ENCODE measurements around the gene ZNF519. TPM values are rescaled to one million over a fixed set of nuclear protein-coding genes. Genes with fewer than 3 reads are reported as not detected.
A peak's percentile ranks its signal among the peaks of the same experiment; 100 is the strongest.
"Not testable (repeated sequence)": the region's sequence is repeated elsewhere in the genome, so short reads cannot be mapped to it uniquely, and the experiment has no call there.

Gene ZNF519
- 9.5 TPM for polyA plus RNA-seq (2013, experiment 1 of 2)
- 12.1 TPM for polyA plus RNA-seq (2013, experiment 2 of 2)

GRCh38 chr18:14132271-14132700, at the start of gene ZNF519:
ZNF519 (minus strand) TSS chr18:14132435; CDS start chr18:14132277, 158 bp downstream.
- H3K9me3 ChIP-seq (ENCODE audit: control insufficient read depth, low read length); H3K4me1 ChIP-seq (ENCODE audit: control insufficient read depth, insufficient read depth, low read length, poor library complexity, severe bottlenecking): not testable (repeated sequence)
- Histone ChIP-seq H3K4me3 (ENCODE audit: extremely low read depth, insufficient read depth, low read length, poor library complexity, severe bottlenecking) (peak within 1 kb of the TSS; percentile 56), H3K36me3 (ENCODE audit: control insufficient read depth, insufficient read depth, low read length) (peaks cover 12% of the 10 kb centered on the region), H3K27ac (ENCODE audit: low read depth, low read length, severe bottlenecking) (peak within 1 kb of the TSS; percentile 92)
- 0% methylated on average over 15 to 16 of the region's 20 CpGs for whole genome bisulfite sequencing, 2 experiments (ENCODE audit: insufficient coverage in 2 of 2)

- no peaks in the 10 kb centered on the region for H3K4me1 ChIP-seq (ENCODE audit: control insufficient read depth, insufficient read depth, low read length, poor library complexity, severe bottlenecking)
- H3K4me3 ChIP-seq (ENCODE audit: extremely low read depth, insufficient read depth, low read length, poor library complexity, severe bottlenecking): no peak overlapping the region
- H3K36me3 ChIP-seq (ENCODE audit: control insufficient read depth, insufficient read depth, low read length): no peaks in the 10 kb centered on the region
- no peak overlapping the region for H3K27ac ChIP-seq (ENCODE audit: low read depth, low read length, severe bottlenecking)
- peaks cover 7% of the 10 kb centered on the region for H3K9me3 ChIP-seq (ENCODE audit: control insufficient read depth, low read length)
- WGBS, 2 experiments (ENCODE audit: insufficient coverage in 2 of 2): 84 to 88% methylated on average over 13 to 15 of the region's 28 CpGs
Observed at GRCh38 chr18:14179306-14179705, 47.1 kb upstream of the ZNF519 start.

- WGBS, 2 experiments (ENCODE audit: insufficient coverage in 2 of 2): 87 to 89% methylated on average over 12 to 39 of the region's 61 CpGs
- not testable (repeated sequence) for H3K27ac ChIP-seq (ENCODE audit: low read depth, low read length, severe bottlenecking); H3K4me1 ChIP-seq (ENCODE audit: control insufficient read depth, insufficient read depth, low read length, poor library complexity, severe bottlenecking); H3K9me3 ChIP-seq (ENCODE audit: control insufficient read depth, low read length); H3K4me3 ChIP-seq (ENCODE audit: extremely low read depth, insufficient read depth, low read length, poor library complexity, severe bottlenecking); H3K36me3 ChIP-seq (ENCODE audit: control insufficient read depth, insufficient read depth, low read length)
Observed at GRCh38 chr18:14178321-14179196, 46.3 kb upstream of the ZNF519 start.

GRCh38 chr18:14177540-14178320, 45.5 kb upstream of the ZNF519 start:
- not testable (repeated sequence) for H3K4me1 ChIP-seq (ENCODE audit: control insufficient read depth, insufficient read depth, low read length, poor library complexity, severe bottlenecking); H3K4me3 ChIP-seq (ENCODE audit: extremely low read depth, insufficient read depth, low read length, poor library complexity, severe bottlenecking); H3K36me3 ChIP-seq (ENCODE audit: control insufficient read depth, insufficient read depth, low read length); H3K27ac ChIP-seq (ENCODE audit: low read depth, low read length, severe bottlenecking); H3K9me3 ChIP-seq (ENCODE audit: control insufficient read depth, low read length)
- 94 to 98% methylated on average over 11 to 20 of the region's 48 CpGs for WGBS, 2 experiments (ENCODE audit: insufficient coverage in 2 of 2)

- H3K4me3 ChIP-seq (ENCODE audit: extremely low read depth, insufficient read depth, low read length, poor library complexity, severe bottlenecking): not testable (repeated sequence)
Observed at GRCh38 chr18:14175404-14175803, 43.2 kb upstream of the ZNF519 start.

GRCh38 chr18:14174706-14175085, 42.5 kb upstream of the ZNF519 start:
- H3K36me3 ChIP-seq (ENCODE audit: control insufficient read depth, insufficient read depth, low read length): no peaks in the 10 kb centered on the region
- 81 to 83% methylated on average over 4 to 5 of the region's 5 CpGs for WGBS, 2 experiments (ENCODE audit: insufficient coverage in 2 of 2)
- no peak overlapping the region for H3K4me3 ChIP-seq (ENCODE audit: extremely low read depth, insufficient read depth, low read length, poor library complexity, severe bottlenecking)
- no peak overlapping the region for H3K27ac ChIP-seq (ENCODE audit: low read depth, low read length, severe bottlenecking)
- no peaks in the 10 kb centered on the region for H3K4me1 ChIP-seq (ENCODE audit: control insufficient read depth, insufficient read depth, low read length, poor library complexity, severe bottlenecking)
- H3K9me3 ChIP-seq (ENCODE audit: control insufficient read depth, low read length): peaks cover 3% of the 10 kb centered on the region

More at GRCh38 chr18:14175404-14175803, 43.2 kb upstream of the ZNF519 start:
- not testable (repeated sequence) for H3K4me1 ChIP-seq (ENCODE audit: control insufficient read depth, insufficient read depth, low read length, poor library complexity, severe bottlenecking); H3K27ac ChIP-seq (ENCODE audit: low read depth, low read length, severe bottlenecking); H3K9me3 ChIP-seq (ENCODE audit: control insufficient read depth, low read length); H3K36me3 ChIP-seq (ENCODE audit: control insufficient read depth, insufficient read depth, low read length)
- no CpG with 5 or more reads among the region's 6 CpGs for WGBS, 2 experiments (ENCODE audit: insufficient coverage in 2 of 2)

GRCh38 chr18:14174002-14174705, 41.9 kb upstream of the ZNF519 start:
- H3K9me3 ChIP-seq (ENCODE audit: control insufficient read depth, low read length); H3K27ac ChIP-seq (ENCODE audit: low read depth, low read length, severe bottlenecking): not testable (repeated sequence)
- 82 to 92% methylated on average over 2 to 4 of the region's 7 CpGs for WGBS, 2 experiments (ENCODE audit: insufficient coverage in 2 of 2)

GRCh38 chr18:14173116-14173951, 41.1 kb upstream of the ZNF519 start:
- not testable (repeated sequence) for H3K4me3 ChIP-seq (ENCODE audit: extremely low read depth, insufficient read depth, low read length, poor library complexity, severe bottlenecking); H3K9me3 ChIP-seq (ENCODE audit: control insufficient read depth, low read length); H3K4me1 ChIP-seq (ENCODE audit: control insufficient read depth, insufficient read depth, low read length, poor library complexity, severe bottlenecking); H3K36me3 ChIP-seq (ENCODE audit: control insufficient read depth, insufficient read depth, low read length); H3K27ac ChIP-seq (ENCODE audit: low read depth, low read length, severe bottlenecking)
- WGBS, 2 experiments (ENCODE audit: insufficient coverage in 2 of 2): 70 to 74% methylated on average over 8 to 10 of the region's 11 CpGs

More at GRCh38 chr18:14174002-14174705, 41.9 kb upstream of the ZNF519 start:
- H3K4me3 ChIP-seq (ENCODE audit: extremely low read depth, insufficient read depth, low read length, poor library complexity, severe bottlenecking); H3K36me3 ChIP-seq (ENCODE audit: control insufficient read depth, insufficient read depth, low read length); H3K4me1 ChIP-seq (ENCODE audit: control insufficient read depth, insufficient read depth, low read length, poor library complexity, severe bottlenecking): not testable (repeated sequence)

- not testable (repeated sequence) for H3K27ac ChIP-seq (ENCODE audit: low read depth, low read length, severe bottlenecking); H3K4me1 ChIP-seq (ENCODE audit: control insufficient read depth, insufficient read depth, low read length, poor library complexity, severe bottlenecking); H3K36me3 ChIP-seq (ENCODE audit: control insufficient read depth, insufficient read depth, low read length); H3K4me3 ChIP-seq (ENCODE audit: extremely low read depth, insufficient read depth, low read length, poor library complexity, severe bottlenecking); H3K9me3 ChIP-seq (ENCODE audit: control insufficient read depth, low read length)
- 72 to 73% methylated on average over 5 of the region's 6 CpGs for WGBS, 2 experiments (ENCODE audit: insufficient coverage in 2 of 2)
Observed at GRCh38 chr18:14172142-14173115, 40.2 kb upstream of the ZNF519 start.
